Caco-2 (cell line): Measurements from ENCODE around the gene DTNB. TPM values are rescaled to one million over a fixed set of nuclear protein-coding genes. Genes with fewer than 3 reads are reported as not detected.

Source experiments
- BruUV-seq: library from RNA; stranded (reverse); fragments of 400-500 nt; replicated peaks from 2 replicates; lab custom pipeline; 2021; lab: Mats Ljungman, UMichigan
- CTCF ChIA-PET: fragments of 300-600 bp; sonication (Branson Sonifier 250); formaldehyde crosslinking; loops from one replicate; lab custom pipeline; 2022; ENCODE audit warnings: antibody characterized with exemption; lab: Charles Lee
- POLR2A ChIA-PET: fragments of 300-600 bp; sonication (Branson Sonifier 250); formaldehyde crosslinking; loops from one replicate; lab custom pipeline; 2022; ENCODE audit warnings: antibody characterized with exemption; lab: Charles Lee
- DNase-seq, 2 experiments: peaks; one replicate each; pipeline versions ENCODE4 v3.0.0 to v3.0.0-alpha.2; 2020 to 2022
- H3K27me3 ChIP-seq: replicated peaks from 2 replicates; pipeline ENCODE4 v1.6.0; 2011; ENCODE audit warnings: low read length; ENCODE audit not compliant: control insufficient read depth, insufficient read depth
- H3K36me3 ChIP-seq: 2 replicates; pipeline ENCODE4 v1.5.1; 2011; ENCODE audit warnings: low read length; ENCODE audit not compliant: control insufficient read depth, insufficient read depth
- H3K4me1 ChIP-seq: fragments of 250-450 bp; sonication (Bioruptor Pico); 2 replicates; pipeline ENCODE4 v1.5.1; 2020; ENCODE audit warnings: mild to moderate bottlenecking
- H3K4me3 ChIP-seq: 2 replicates; pipeline ENCODE4 v1.5.1; 2011; ENCODE audit warnings: low read depth, mild to moderate bottlenecking, control low read depth, low read length
- H3K9me3 ChIP-seq: fragments of 250-450 bp; sonication (Bioruptor Pico); 2 replicates; pipeline ENCODE4 v1.5.1; 2020; ENCODE audit warnings: mild to moderate bottlenecking, moderate library complexity
- H3K27ac Mint-ChIP-seq: one replicate; pipeline ENCODE4 v1.8.0; 2022; ENCODE audit warnings: mixed read lengths; ENCODE audit not compliant: unreplicated experiment
- H3K27me3 Mint-ChIP-seq: one replicate; pipeline ENCODE4 v1.8.0; 2022; ENCODE audit warnings: mixed read lengths; ENCODE audit not compliant: insufficient read depth, unreplicated experiment
- H3K36me3 Mint-ChIP-seq: one replicate; pipeline ENCODE4 v1.8.0; 2022; ENCODE audit warnings: mild to moderate bottlenecking, mixed read lengths; ENCODE audit not compliant: insufficient read depth, unreplicated experiment
- H3K4me1 Mint-ChIP-seq: one replicate; pipeline ENCODE4 v1.8.0; 2022; ENCODE audit warnings: low read depth, mixed read lengths; ENCODE audit not compliant: unreplicated experiment
- H3K4me3 Mint-ChIP-seq: one replicate; pipeline ENCODE4 v1.8.0; 2022; ENCODE audit warnings: mild to moderate bottlenecking, moderate library complexity, mixed read lengths; ENCODE audit not compliant: unreplicated experiment
- H3K9me3 Mint-ChIP-seq: one replicate; pipeline ENCODE4 v1.8.0; 2022; ENCODE audit warnings: mixed read lengths; ENCODE audit not compliant: unreplicated experiment
- intact Hi-C: fragments of 100-400 bp; cut with micrococcal nuclease; formaldehyde crosslinking; loops from one replicate; pipeline ENCODE4 v1.10.0; 2022; ENCODE audit not compliant: unreplicated experiment
- total RNA-seq: library from RNA; stranded (reverse); gene quantifications from 2 replicates; pipeline ENCODE4 v1.2.3, GENCODE V29; 2022
- TF ChIP-seq, protein P1 (sequence below), 2 experiments: fragments of 200-600 bp in 1 of 2; IDR thresholded peaks; 1 replicate in 1 of 2; 2 replicates in 1 of 2; pipeline versions ENCODE4 v1.5.1 to v1.8.0; 2011 to 2022; ENCODE audit warnings: antibody characterized with exemption in 1 of 2, control low read depth in 1 of 2, inconsistent platforms in 1 of 2, low read depth in 1 of 2, low read length in 1 of 2, mild to moderate bottlenecking in 1 of 2, moderate library complexity in 1 of 2; ENCODE audit not compliant: insufficient read depth in 1 of 2, severe bottlenecking in 1 of 2, unreplicated experiment in 1 of 2

The DTNB gene
- total RNA-seq, 1 experiment from 2014 or later = 50.4 TPM

DNA sequence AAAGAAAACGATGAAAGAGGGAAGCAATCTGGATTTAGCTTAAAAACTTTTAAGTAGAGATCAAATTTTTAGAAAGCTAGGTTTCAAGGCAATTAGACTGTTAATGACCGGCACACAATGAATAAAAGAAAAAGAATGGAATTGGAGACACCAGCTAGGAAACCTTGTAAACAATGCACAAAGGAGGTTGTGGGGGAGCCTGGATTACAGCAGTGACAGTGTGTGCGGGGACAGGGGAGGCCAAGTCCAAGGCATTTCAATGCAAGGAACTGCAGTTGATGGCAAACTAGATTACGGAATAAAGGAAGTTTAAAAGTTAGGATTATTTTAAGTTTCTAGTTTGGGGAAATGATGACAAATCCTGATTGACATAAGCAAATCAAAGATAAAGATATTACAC is 74.5 kb downstream of the DTNB start:
- Mint-ChIP-seq H3K27me3 (no peaks in the 10 kb centered on the region), H3K9me3 (no peaks in the 10 kb centered on the region), H3K27ac (no peak overlapping the region), H3K36me3 (no peaks in the 10 kb centered on the region), H3K4me1 (peaks cover 26% of the 10 kb centered on the region), H3K4me3 (no peak overlapping the region)
- Histone ChIP-seq H3K4me3 (no peak overlapping the region), H3K9me3 (no peaks in the 10 kb centered on the region), H3K4me1 (peaks cover 46% of the 10 kb centered on the region), H3K36me3 (no peaks in the 10 kb centered on the region), H3K27me3 (no peaks in the 10 kb centered on the region)
- intact Hi-C loops = no loop called here
- DNase-seq = no peak
- no TSS peak for BruUV-seq
- ChIA-PET POLR2A (no interaction called here), CTCF (interaction anchor here (0.6 kb wide), 1 partner anchor 126 kb away, joined by 4 read pairs; no protein-coding TSS in a partner anchor)
- TF ChIP-seq, protein P1, sequence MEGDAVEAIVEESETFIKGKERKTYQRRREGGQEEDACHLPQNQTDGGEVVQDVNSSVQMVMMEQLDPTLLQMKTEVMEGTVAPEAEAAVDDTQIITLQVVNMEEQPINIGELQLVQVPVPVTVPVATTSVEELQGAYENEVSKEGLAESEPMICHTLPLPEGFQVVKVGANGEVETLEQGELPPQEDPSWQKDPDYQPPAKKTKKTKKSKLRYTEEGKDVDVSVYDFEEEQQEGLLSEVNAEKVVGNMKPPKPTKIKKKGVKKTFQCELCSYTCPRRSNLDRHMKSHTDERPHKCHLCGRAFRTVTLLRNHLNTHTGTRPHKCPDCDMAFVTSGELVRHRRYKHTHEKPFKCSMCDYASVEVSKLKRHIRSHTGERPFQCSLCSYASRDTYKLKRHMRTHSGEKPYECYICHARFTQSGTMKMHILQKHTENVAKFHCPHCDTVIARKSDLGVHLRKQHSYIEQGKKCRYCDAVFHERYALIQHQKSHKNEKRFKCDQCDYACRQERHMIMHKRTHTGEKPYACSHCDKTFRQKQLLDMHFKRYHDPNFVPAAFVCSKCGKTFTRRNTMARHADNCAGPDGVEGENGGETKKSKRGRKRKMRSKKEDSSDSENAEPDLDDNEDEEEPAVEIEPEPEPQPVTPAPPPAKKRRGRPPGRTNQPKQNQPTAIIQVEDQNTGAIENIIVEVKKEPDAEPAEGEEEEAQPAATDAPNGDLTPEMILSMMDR (IDR thresholded peaks at IDR 0.05; ENCODE audit: insufficient read depth in 1 of 2, low read depth in 1 of 2, low read length in 1 of 2, severe bottlenecking in 1 of 2, unreplicated experiment in 1 of 2) = no peak

DNA sequence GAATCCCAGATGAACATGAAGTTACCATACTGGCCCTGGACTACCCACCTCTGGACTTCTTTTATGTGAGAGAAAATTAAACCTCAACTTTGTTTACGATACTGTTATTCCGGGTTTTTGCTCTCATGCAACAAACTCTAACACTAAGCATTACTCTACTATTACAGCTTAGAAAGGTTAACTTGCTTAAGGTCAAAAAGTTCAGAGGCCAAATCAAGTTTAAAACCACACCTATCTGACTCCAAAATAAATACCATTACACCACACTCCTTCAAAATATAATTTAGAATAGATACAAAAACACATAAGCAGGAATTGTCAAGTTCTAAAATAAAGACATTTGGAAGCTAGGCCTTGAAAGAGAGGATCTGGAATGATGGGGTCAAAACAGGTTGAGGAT is 75.0 kb downstream of the DTNB start:
- no peaks in the 10 kb centered on the region for H3K9me3 ChIP-seq
- no TSS peak for BruUV-seq
- no peaks in the 10 kb centered on the region for H3K27me3 ChIP-seq
- no peaks in the 10 kb centered on the region for H3K36me3 ChIP-seq
- Mint-ChIP-seq H3K27ac (no peak overlapping the region), H3K4me3 (no peak overlapping the region), H3K36me3 (no peaks in the 10 kb centered on the region), H3K9me3 (no peaks in the 10 kb centered on the region), H3K4me1 (peaks cover 21% of the 10 kb centered on the region), H3K27me3 (no peaks in the 10 kb centered on the region)
- intact Hi-C loops = no loop called here
- POLR2A ChIA-PET = no interaction called here
- peaks cover 41% of the 10 kb centered on the region for H3K4me1 ChIP-seq
- CTCF ChIA-PET = no interaction called here
- TF ChIP-seq, protein P1 (IDR thresholded peaks at IDR 0.05; ENCODE audit: insufficient read depth in 1 of 2, low read depth in 1 of 2, low read length in 1 of 2, severe bottlenecking in 1 of 2, unreplicated experiment in 1 of 2) = no peak
- DNase-seq = no peak
- H3K4me3 ChIP-seq = no peak overlapping the region

DNA sequence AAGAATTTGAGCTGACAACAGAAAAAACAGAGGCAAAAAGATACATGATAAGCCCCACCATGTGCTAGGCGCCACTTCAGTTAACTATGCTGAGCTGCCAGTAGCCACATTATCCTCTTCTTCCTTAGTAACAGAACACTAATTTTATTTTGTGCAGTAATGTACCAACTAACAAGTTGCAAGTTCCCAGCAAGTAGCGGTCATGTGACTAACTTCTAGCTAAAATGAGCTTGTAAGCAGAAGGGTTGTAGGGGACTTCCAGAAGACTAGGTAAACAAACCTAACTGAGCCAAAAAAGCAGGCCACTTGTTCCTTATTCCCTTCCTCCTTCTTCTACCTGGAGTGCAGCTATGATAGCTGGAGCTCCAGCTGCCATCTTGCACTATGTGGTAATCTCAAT is 75.5 kb downstream of the DTNB start:
- Histone ChIP-seq H3K4me3 (no peak overlapping the region), H3K36me3 (no peaks in the 10 kb centered on the region), H3K4me1 (peaks cover 36% of the 10 kb centered on the region), H3K27me3 (no peaks in the 10 kb centered on the region), H3K9me3 (no peaks in the 10 kb centered on the region)
- intact Hi-C loops = no loop called here
- no peak overlapping the region for H3K4me3 Mint-ChIP-seq
- no peaks in the 10 kb centered on the region for H3K36me3 Mint-ChIP-seq
- no peaks in the 10 kb centered on the region for H3K9me3 Mint-ChIP-seq
- no peak overlapping the region for H3K27ac Mint-ChIP-seq
- no peaks in the 10 kb centered on the region for H3K27me3 Mint-ChIP-seq
- no peak for DNase-seq
- TF ChIP-seq, protein P1 (IDR thresholded peaks at IDR 0.05; ENCODE audit: insufficient read depth in 1 of 2, low read depth in 1 of 2, low read length in 1 of 2, severe bottlenecking in 1 of 2, unreplicated experiment in 1 of 2) = no peak
- H3K4me1 Mint-ChIP-seq = peaks cover 18% of the 10 kb centered on the region
- CTCF ChIA-PET = no interaction called here
- POLR2A ChIA-PET = no interaction called here
- no TSS peak for BruUV-seq
